HG03575 (cell line): ENCODE results near the gene SLC12A6.
"Not testable (repeated sequence)": the region's sequence is repeated elsewhere in the genome, so short reads cannot be mapped to it uniquely, and the experiment has no call there.

Experiments
- ATAC-seq: cut with Tn5 transposase; IDR thresholded peaks from one replicate; pipeline ENCODE4 v1.9.1; 2021; ENCODE audit not compliant: unreplicated experiment, insufficient number of reproducible peaks, low FRiP score; ENCODE audit errors: extremely low read depth

Gene SLC12A6

GRCh38 chr15:34359416-34359815 is 21.8 kb upstream of the SLC12A6 start:
- no peak for ATAC-seq

- ATAC-seq, result no peak
Measured at GRCh38 chr15:34358948-34359347, 21.4 kb upstream of the SLC12A6 start.

GRCh38 chr15:34358367-34358766 is 20.8 kb upstream of the SLC12A6 start:
- no peak for ATAC-seq

- no peak for ATAC-seq
Measured at GRCh38 chr15:34357653-34358052, 20.1 kb upstream of the SLC12A6 start.

- ATAC-seq, result no peak
Measured at GRCh38 chr15:34355241-34355640, 17.7 kb upstream of the SLC12A6 start.

DNA sequence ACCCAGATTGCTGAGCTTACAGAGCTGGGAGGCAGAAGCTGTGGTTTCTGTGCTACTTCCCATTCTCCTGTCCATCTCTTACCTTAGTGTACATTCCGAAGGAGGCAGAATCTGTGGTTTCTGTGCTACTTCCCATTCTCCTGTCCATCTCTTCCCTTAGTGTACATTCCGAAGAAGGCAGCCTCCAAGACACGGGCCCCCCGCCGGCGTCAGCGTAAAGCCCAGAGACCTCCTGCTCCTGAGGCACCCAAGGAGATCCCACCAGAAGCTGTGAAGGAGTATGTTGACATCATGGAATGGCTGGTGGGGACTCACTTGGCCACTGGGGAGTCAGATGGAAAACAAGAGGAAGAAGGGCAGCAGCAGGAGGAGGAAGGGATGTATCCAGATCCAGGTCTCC is 16.7 kb upstream of the SLC12A6 start:
- ATAC-seq, result no peak

- ATAC-seq, result no peak
Measured at GRCh38 chr15:34353627-34354026, 16.0 kb upstream of the SLC12A6 start.

GRCh38 chr15:34352996-34353395 is 15.4 kb upstream of the SLC12A6 start:
- ATAC-seq, result not testable (repeated sequence)

DNA sequence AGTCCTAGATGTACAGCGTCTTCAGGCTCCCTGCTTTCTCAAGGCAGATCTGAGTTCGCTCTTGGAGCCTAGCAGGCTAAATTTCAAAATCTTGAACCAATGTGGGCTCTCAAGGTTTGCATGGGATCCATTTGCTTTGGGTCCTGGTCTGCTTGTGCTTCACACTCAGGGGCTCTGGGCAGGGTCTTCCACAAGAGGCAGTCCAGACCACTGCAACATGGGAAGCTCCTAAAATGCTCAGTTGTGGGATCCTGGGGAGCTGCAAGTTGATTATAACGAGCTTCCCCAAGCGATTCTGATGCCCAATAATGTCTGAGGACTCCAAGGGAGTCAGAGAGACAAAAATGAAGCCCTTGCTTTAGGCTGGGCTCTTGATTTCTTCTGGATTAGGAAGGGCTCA is 12.2 kb upstream of the SLC12A6 start:
- no peak for ATAC-seq

DNA sequence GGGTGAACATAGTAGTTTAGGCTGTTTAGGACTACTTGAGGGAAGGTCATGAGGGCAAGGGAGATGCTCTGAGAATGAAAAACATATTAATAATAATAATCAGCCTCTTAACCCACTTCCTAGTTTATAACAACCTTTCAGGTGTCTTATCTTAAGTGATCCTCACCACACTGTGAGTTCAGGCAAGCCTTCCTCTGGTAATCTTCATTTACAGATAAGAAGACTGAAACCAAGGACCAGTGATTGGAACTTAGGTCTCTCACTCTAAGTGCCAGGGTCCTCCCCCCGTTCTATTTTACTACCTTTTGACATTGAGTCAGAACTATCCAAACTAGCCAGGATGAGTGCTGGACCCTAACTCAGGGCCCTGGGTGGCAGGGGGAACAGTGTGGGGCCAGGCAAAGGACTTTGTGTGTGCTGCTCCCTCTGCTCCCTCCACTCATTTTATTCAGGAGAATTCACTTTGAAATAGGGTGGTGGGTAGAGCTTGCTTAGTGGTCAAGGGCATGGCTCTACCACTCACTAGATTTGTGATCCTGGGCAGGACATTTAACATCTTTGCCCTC is 11.2 kb upstream of the SLC12A6 start:
- no peak for ATAC-seq

DNA sequence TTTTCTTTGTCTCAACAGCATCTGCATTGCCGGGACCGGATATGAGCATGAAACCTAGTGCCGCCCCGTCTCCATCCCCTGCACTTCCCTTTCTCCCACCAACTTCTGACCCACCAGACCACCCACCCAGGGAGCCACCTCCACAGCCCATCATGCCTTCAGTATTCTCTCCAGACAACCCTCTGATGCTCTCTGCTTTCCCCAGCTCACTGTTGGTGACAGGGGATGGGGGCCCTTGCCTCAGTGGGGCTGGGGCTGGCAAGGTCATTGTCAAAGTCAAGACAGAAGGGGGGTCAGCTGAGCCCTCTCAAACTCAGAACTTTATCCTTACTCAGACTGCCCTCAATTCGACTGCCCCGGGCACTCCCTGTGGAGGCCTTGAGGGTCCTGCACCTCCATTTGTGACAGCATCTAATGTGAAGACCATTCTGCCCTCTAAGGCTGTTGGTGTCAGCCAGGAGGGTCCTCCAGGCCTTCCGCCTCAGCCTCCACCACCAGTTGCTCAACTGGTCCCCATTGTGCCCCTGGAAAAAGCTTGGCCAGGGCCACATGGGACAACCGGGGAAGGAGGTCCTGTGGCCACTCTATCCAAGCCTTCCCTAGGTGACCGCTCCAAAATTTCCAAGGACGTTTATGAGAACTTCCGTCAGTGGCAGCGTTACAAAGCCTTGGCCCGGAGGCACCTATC is 10.5 kb upstream of the SLC12A6 start:
- ATAC-seq, result no peak

DNA sequence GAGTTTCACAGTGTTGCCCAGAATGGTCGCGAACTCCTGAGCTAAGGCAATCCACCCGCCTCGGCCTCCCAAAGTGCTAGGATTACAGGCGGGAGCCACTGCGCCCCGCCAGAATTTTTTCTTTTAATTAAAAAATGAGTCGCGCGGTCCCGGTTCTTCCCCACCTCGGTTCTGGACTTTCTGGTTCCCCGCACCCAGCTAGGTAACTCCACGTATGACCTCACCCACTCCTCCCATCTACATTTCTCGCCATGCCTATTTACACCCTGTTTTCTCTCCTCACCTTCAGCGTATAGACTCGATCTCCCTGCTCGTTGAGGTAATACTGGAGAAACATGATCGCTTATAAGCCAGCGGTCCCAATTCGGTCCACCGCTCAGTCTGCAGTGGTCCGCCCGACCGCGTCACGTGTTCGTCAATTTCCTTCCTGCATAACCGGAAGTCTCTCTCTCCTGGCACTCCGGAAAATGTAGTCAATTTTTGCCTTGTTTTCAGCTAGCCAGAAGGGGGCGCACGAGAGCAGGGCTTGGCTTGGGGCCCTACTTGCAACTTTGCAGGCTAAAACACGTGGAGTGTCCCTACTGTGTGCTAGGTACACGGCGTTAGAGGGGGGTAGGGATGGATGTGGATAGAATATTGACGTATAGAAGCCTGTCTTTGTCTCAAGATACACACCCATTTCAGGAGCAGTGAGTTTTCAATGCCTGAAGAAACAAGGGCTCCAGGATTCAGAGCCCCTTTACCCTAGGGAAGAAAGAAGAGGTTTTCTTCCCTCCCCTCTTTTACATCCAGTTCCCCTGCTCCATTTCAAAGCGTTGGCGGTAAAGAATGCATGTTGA is 5.4 kb upstream of the SLC12A6 start, which contains the start of the genes NOP10 and NUTM1:
Gene NOP10 (minus strand): TSS at position 400 of the 839 bp plus-strand sequence. CDS start 63 bp downstream, at position 337.
Gene NUTM1 (plus strand): TSS at position 579 of the 839 bp plus-strand sequence. CDS start 382 bp downstream, outside the sequence.
- no peak for ATAC-seq

- not testable (repeated sequence) for ATAC-seq
Measured at GRCh38 chr15:34342213-34342736, 4.7 kb upstream of the SLC12A6 start.

DNA sequence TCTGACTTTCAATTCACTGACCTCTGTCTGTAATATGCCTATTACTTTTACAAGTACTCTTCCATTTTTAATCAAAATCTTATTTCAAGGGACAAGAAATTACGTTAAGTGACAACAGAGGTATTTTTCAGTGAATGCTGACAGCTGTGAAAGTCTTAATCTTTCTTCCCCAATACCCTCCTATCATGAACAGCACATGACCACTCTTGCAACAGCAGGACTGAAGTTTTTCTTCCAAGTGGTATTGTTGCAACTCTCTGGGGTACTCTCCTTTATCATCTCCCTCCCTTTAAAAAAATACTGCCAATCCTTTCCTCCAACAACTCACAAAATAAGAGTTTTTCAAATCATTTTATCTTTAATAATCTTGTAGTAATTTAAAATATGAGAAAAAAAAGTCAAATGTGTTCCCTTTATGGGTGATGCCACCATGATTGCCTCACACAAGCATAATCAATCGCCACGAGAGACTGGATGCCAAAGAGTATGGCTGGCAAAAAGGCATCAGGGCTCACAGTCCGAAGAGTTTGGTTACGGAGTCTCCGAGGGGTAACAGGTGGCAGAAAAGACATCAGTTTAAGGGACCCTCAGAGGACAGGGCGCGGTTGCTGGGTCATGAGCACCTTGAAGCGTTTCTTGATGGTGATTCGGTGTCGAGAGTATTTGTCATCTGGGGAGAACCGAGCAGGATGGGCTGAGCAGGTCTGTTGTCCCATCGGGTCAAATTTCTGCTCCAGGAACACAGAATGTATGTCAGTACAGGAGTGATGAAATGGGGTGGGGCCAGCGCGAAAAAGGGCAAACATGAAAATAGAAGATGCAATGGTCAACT is 4.0 kb upstream of the SLC12A6 start:
- no peak for ATAC-seq

- no peak for ATAC-seq
Measured at GRCh38 chr15:34339946-34340345, 2.4 kb upstream of the SLC12A6 start.

DNA sequence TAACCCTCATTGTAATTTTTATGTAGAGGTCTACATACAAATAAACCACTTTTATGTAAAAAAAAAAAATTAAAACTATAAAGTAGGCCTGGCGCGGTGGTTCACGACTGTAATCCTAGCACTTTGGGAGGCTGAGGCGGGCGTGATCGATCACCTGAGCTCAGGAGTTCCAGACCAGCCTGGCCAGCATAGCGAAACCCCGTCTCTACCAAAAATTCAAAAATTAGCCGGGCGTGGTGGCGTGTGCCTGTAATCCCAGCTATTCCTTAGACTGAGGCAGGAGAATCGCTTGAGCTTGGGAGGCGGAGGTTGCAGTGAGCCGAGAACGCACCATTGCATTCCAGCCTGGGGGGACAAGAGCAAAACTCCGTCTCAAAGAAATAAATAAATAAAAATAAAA is 766 bp upstream of the SLC12A6 start:
- no peak for ATAC-seq

DNA sequence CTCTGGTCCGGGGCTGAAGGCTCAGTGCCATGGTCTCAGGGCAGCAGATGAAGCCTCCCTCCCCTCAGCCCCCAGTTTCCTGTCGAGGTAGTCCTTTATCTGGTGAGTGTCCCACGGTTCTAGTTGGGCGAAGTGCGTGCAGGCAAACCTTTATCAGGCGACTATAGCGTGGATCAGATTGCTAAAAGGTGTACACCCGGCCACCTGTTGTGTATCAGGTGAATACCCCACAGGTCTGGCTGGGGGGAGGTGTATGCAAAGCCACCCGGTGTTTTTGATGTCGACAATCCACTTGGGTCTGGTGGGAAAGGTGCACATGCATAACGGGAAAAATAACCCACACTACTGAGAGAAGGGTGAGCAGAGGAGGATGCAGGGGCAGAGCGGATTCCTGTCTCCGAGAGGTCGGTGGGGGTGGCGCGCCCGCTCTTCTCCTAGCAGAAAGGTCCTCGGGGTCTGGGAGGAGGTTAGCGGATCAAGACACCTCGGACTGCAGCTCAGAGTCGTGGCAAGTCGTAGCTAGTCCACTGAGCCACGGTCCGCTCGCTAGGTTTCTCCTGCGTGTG is 507 bp downstream of the SLC12A6 start:
- ATAC-seq, result no peak

- no peak for ATAC-seq
Measured at GRCh38 chr15:34336231-34336990, 1.2 kb downstream of the SLC12A6 start.
